H9 (cell line): ENCODE data around the gene MALRD1. TPM values are rescaled to one million over a fixed set of nuclear protein-coding genes. Genes with fewer than 3 reads are reported as not detected.

Source experiments
- DNase-seq: peaks from one replicate; pipeline ENCODE4 v3.0.0-alpha.2; 2017
- H2AFZ ChIP-seq: one replicate; pipeline ENCODE4 v1.6.1; 2013; ENCODE audit warnings: mild to moderate bottlenecking, low read length, control low read depth, moderate library complexity
- H2AK5ac ChIP-seq: 2 replicates; pipeline ENCODE4 v1.6.1; 2013; ENCODE audit warnings: low read length, control low read depth, mixed read lengths; ENCODE audit not compliant: insufficient read length
- H2BK120ac ChIP-seq: one replicate; pipeline ENCODE4 v1.6.1; 2013; ENCODE audit warnings: low read depth, mild to moderate bottlenecking, low read length, control low read depth, inconsistent platforms; ENCODE audit not compliant: poor library complexity, severe bottlenecking
- H2BK12ac ChIP-seq: 2 replicates; pipeline ENCODE4 v1.6.1; 2013; ENCODE audit warnings: low read length, control low read depth, mixed read lengths, low read depth; ENCODE audit not compliant: insufficient read length
- H2BK15ac ChIP-seq: 2 replicates; pipeline ENCODE4 v1.6.1; 2013; ENCODE audit warnings: low read depth, low read length, control low read depth
- H2BK20ac ChIP-seq: one replicate; pipeline ENCODE4 v1.6.1; 2013; ENCODE audit warnings: low read depth, mild to moderate bottlenecking, low read length, control low read depth, inconsistent platforms; ENCODE audit not compliant: poor library complexity, severe bottlenecking
- H2BK5ac ChIP-seq: 2 replicates; pipeline ENCODE4 v1.6.1; 2013; ENCODE audit warnings: low read length, control low read depth, mixed read lengths; ENCODE audit not compliant: insufficient read length
- H3K14ac ChIP-seq: 2 replicates; pipeline ENCODE4 v1.6.1; 2013; ENCODE audit warnings: low read length, control low read depth; ENCODE audit not compliant: insufficient read depth
- H3K18ac ChIP-seq: 2 replicates; pipeline ENCODE4 v1.6.1; 2013; ENCODE audit warnings: low read depth, mild to moderate bottlenecking, mixed read lengths, low read length, control low read depth; ENCODE audit not compliant: insufficient read length
- H3K23ac ChIP-seq: 2 replicates; pipeline ENCODE4 v1.6.1; 2013; ENCODE audit warnings: low read length, control low read depth, mixed read lengths, low read depth; ENCODE audit not compliant: insufficient read length
- H3K23me2 ChIP-seq: 2 replicates; pipeline ENCODE4 v1.6.1; 2013; ENCODE audit warnings: low read depth, mild to moderate bottlenecking, mixed read lengths, low read length, control low read depth; ENCODE audit not compliant: insufficient read length, poor library complexity, severe bottlenecking
- H3K27ac ChIP-seq: 2 replicates; pipeline ENCODE4 v1.5.1; 2013; ENCODE audit warnings: low read length, control low read depth, mixed read lengths, low read depth; ENCODE audit not compliant: insufficient read length
- H3K27me3 ChIP-seq: 2 replicates; pipeline ENCODE4 v1.6.1; 2013; ENCODE audit warnings: low read length, control low read depth, inconsistent platforms; ENCODE audit not compliant: insufficient read depth
- H3K4ac ChIP-seq: 2 replicates; pipeline ENCODE4 v1.6.1; 2013; ENCODE audit warnings: low read depth, mild to moderate bottlenecking, control low read depth, inconsistent platforms, low read length, moderate library complexity
- H3K4me1 ChIP-seq: 2 replicates; pipeline ENCODE4 v1.6.1; 2013; ENCODE audit warnings: low read length, control low read depth, inconsistent platforms; ENCODE audit not compliant: insufficient read depth
- H3K4me2 ChIP-seq: 2 replicates; pipeline ENCODE4 v1.6.1; 2013; ENCODE audit warnings: low read length, control low read depth, mixed read lengths; ENCODE audit not compliant: insufficient read length, insufficient read depth
- H3K56ac ChIP-seq: 2 replicates; pipeline ENCODE4 v1.6.1; 2013; ENCODE audit warnings: low read depth, mild to moderate bottlenecking, mixed read lengths, low read length, control low read depth; ENCODE audit not compliant: insufficient read length
- H3K79me1 ChIP-seq: 2 replicates; pipeline ENCODE4 v1.6.1; 2013; ENCODE audit warnings: low read depth, mild to moderate bottlenecking, moderate library complexity, low read length, control low read depth, inconsistent platforms; ENCODE audit not compliant: insufficient read depth, poor library complexity, severe bottlenecking
- H3K79me2 ChIP-seq: 2 replicates; pipeline ENCODE4 v1.6.1; 2013; ENCODE audit warnings: low read length, control low read depth, inconsistent platforms; ENCODE audit not compliant: insufficient read depth
- H3K9ac ChIP-seq: 2 replicates; pipeline ENCODE4 v1.6.1; 2013; ENCODE audit warnings: low read length, control low read depth, mixed read lengths; ENCODE audit not compliant: insufficient read length; ENCODE audit errors: extremely low read depth
- H3K9me3 ChIP-seq: one replicate; pipeline ENCODE4 v1.6.1; 2013; ENCODE audit warnings: low read depth, low read length, inconsistent platforms; ENCODE audit not compliant: control insufficient read depth
- H3T11ph ChIP-seq: one replicate; pipeline ENCODE4 v1.6.1; 2013; ENCODE audit warnings: mild to moderate bottlenecking, low read length, control low read depth, inconsistent platforms
- H4K20me1 ChIP-seq: one replicate; pipeline ENCODE4 v1.6.1; 2013; ENCODE audit not compliant: control insufficient read depth, insufficient read length, insufficient read depth
- H4K5ac ChIP-seq: 2 replicates; pipeline ENCODE4 v1.6.1; 2013; ENCODE audit warnings: low read depth, mild to moderate bottlenecking, mixed read lengths, low read length, control low read depth; ENCODE audit not compliant: insufficient read length
- H4K8ac ChIP-seq: replicated peaks from 2 replicates; pipeline ENCODE4 v1.6.1; 2013; ENCODE audit warnings: low read length, control low read depth, mixed read lengths, low read depth; ENCODE audit not compliant: insufficient read length
- H4K91ac ChIP-seq: 2 replicates; pipeline ENCODE4 v1.6.1; 2013; ENCODE audit warnings: low read depth, mild to moderate bottlenecking, moderate library complexity, mixed read lengths, low read length, control low read depth; ENCODE audit not compliant: insufficient read length
- H3K27ac Mint-ChIP-seq, 3 experiments: 2 replicates in 2 of 3; 3 replicates in 1 of 3; pipeline ENCODE4 v1.8.0; 2020 to 2021; ENCODE audit warnings: mixed read lengths in 3 of 3, mild to moderate bottlenecking in 1 of 3, moderate library complexity in 1 of 3
- H3K27me3 Mint-ChIP-seq: 2 replicates; pipeline ENCODE4 v1.8.0; 2021; ENCODE audit warnings: low read depth, mild to moderate bottlenecking, moderate library complexity, mixed read lengths
- H3K36me3 Mint-ChIP-seq, 3 experiments: 2 replicates in 2 of 3; 3 replicates in 1 of 3; pipeline ENCODE4 v1.8.0; 2020 to 2021; ENCODE audit warnings: low read depth in 3 of 3, mixed read lengths in 3 of 3; ENCODE audit not compliant: insufficient read depth in 1 of 3
- H3K4me1 Mint-ChIP-seq, 2 experiments: 2 replicates each; pipeline ENCODE4 v1.8.0; 2020; ENCODE audit warnings: mixed read lengths in 2 of 2
- H3K4me3 Mint-ChIP-seq, 2 experiments: 2 replicates in 1 of 2; 3 replicates in 1 of 2; pipeline ENCODE4 v1.8.0; 2020 to 2021; ENCODE audit warnings: mild to moderate bottlenecking in 2 of 2, mixed read lengths in 2 of 2, moderate library complexity in 1 of 2
- H3K9me3 Mint-ChIP-seq, 2 experiments: 2 replicates in 1 of 2; 3 replicates in 1 of 2; pipeline ENCODE4 v1.8.0; 2020; ENCODE audit warnings: mild to moderate bottlenecking in 2 of 2, mixed read lengths in 2 of 2, moderate library complexity in 1 of 2
- CTCF ChIP-seq: fragments of 200-600 bp; sonication (generic); conservative IDR thresholded peaks from 3 replicates; pipeline ENCODE4 v1.8.0; 2021; ENCODE audit warnings: antibody characterized with exemption, mild to moderate bottlenecking
- WGBS: extraction: QIAGEN DNeasy Blood & Tissue Kit; methylation state at CpG from one replicate; pipeline ENCODE4 v1.1.7; 2013; ENCODE audit warnings: missing lambda C conversion rate, low lambda C conversion rate, mixed read lengths; ENCODE audit not compliant: insufficient read length; ENCODE audit errors: extremely low coverage; 5-methylcytosine and 5-hydroxymethylcytosine counted together
- total RNA-seq: library from RNA; stranded (reverse); gene quantifications from 2 replicates; pipeline ENCODE4 v1.2.1, GENCODE V29; 2021

The MALRD1 gene
- total RNA-seq, 1 experiment from 2014 or later, result 0.20 TPM

- H2AK5ac ChIP-seq, result no peak overlapping the region
- no peak overlapping the region for H3K18ac ChIP-seq
- no peak overlapping the region for H4K91ac ChIP-seq
- H3K79me2 ChIP-seq, result no peaks in the 10 kb centered on the region
- no peak overlapping the region for H2BK12ac ChIP-seq
- no peaks in the 10 kb centered on the region for H3K27me3 ChIP-seq
- no peak overlapping the region for H3K4me3 Mint-ChIP-seq
- H3K9ac ChIP-seq, result no peak overlapping the region
- H3K14ac ChIP-seq, result no peak overlapping the region
- H3K56ac ChIP-seq, result no peak overlapping the region
- H3K23ac ChIP-seq, result no peak overlapping the region
- no peak overlapping the region for H2BK120ac ChIP-seq
- H3K9me3 Mint-ChIP-seq, result no peaks in the 10 kb centered on the region; a peak in 1 of 5 replicates
- no peak overlapping the region for H2BK5ac ChIP-seq
- no peak overlapping the region for H2BK15ac ChIP-seq
- H4K5ac ChIP-seq, result no peak overlapping the region
- H3K4ac ChIP-seq, result no peak overlapping the region
- DNase-seq, result no peak
- no peak overlapping the region for H4K8ac ChIP-seq
- TF ChIP-seq CTCF, result no peak
- WGBS, result no CpG with 5 or more reads among the region's 4 CpGs
- H4K20me1 ChIP-seq, result no peaks in the 10 kb centered on the region
- H3K27me3 Mint-ChIP-seq, result no peaks in the 10 kb centered on the region
- no peak overlapping the region for H2AFZ ChIP-seq
- no peaks in the 10 kb centered on the region for H3K79me1 ChIP-seq
- no peaks in the 10 kb centered on the region for H3K23me2 ChIP-seq
- H3T11ph ChIP-seq, result no peak overlapping the region
- H3K36me3 Mint-ChIP-seq, result peaks cover 0 to 8% (median 0%) of the 10 kb centered on the region in 3 experiments; a peak in 2 of 7 replicates
- H3K27ac ChIP-seq, result no peak overlapping the region
- no peak overlapping the region for H3K27ac Mint-ChIP-seq
- no peak overlapping the region for H2BK20ac ChIP-seq
- no peaks in the 10 kb centered on the region for H3K9me3 ChIP-seq
- H3K4me1 ChIP-seq, result no peaks in the 10 kb centered on the region
- H3K4me1 Mint-ChIP-seq, result no peaks in the 10 kb centered on the region
- no peak overlapping the region for H3K4me2 ChIP-seq
Observed at GRCh38 chr10:19745672-19746071, 697.1 kb downstream of the MALRD1 start.
